ENCODE results near the gene GIMAP4. TPM values are rescaled to one million over a fixed set of nuclear protein-coding genes. Genes with fewer than 3 reads are reported as not detected.
"Not testable (repeated sequence)": the region's sequence is repeated elsewhere in the genome, so short reads cannot be mapped to it uniquely, and the experiment has no call there.

The GIMAP4 gene
- total RNA-seq, 1 donor from 2014 or later = not detected

GRCh38 chr7:150615221-150615755, 48.1 kb downstream of the GIMAP4 start:
- H3K4me2 ChIP-seq (ENCODE audit: low read length); H3K36me3 Mint-ChIP-seq (ENCODE audit: low read depth, unreplicated experiment); H3K27me3 Mint-ChIP-seq (ENCODE audit: low read depth, unreplicated experiment); H4K20me1 ChIP-seq (ENCODE audit: insufficient read depth, low read length); DNase-seq (ENCODE audit: low read depth); H3K4me3 ChIP-seq (ENCODE audit: insufficient read depth, low read depth, low read length); H2AFZ ChIP-seq (ENCODE audit: low read depth, low read length); H3K9me3 Mint-ChIP-seq (ENCODE audit: unreplicated experiment); H3K27ac ChIP-seq (ENCODE audit: low read depth, low read length); H3K27ac Mint-ChIP-seq (ENCODE audit: unreplicated experiment); H3K9ac ChIP-seq (ENCODE audit: low read length); FAIRE-seq; H3K9me3 ChIP-seq (ENCODE audit: insufficient read depth, low read depth, low read length); H3K4me1 Mint-ChIP-seq (ENCODE audit: low read depth, unreplicated experiment); H3K27me3 ChIP-seq (ENCODE audit: insufficient read depth, low read length); H3K36me3 ChIP-seq (ENCODE audit: insufficient read depth, low read length); H3K79me2 ChIP-seq (ENCODE audit: insufficient read depth, low read length); H3K4me1 ChIP-seq (ENCODE audit: insufficient read depth, low read length); H3K4me3 Mint-ChIP-seq (ENCODE audit: unreplicated experiment): not testable (repeated sequence)

- peaks cover 8% of the 10 kb centered on the region for H3K27me3 Mint-ChIP-seq (ENCODE audit: low read depth, unreplicated experiment)
Observed at GRCh38 chr7:150620061-150620460, 52.9 kb downstream of the GIMAP4 start.

GRCh38 chr7:150620617-150621371, 53.6 kb downstream of the GIMAP4 start:
- no peak for FAIRE-seq
- Histone ChIP-seq H3K27ac (ENCODE audit: low read depth, low read length) (no peak overlapping the region), H3K4me3 (ENCODE audit: insufficient read depth, low read depth, low read length) (no peak overlapping the region), H3K4me2 (ENCODE audit: low read length) (no peak overlapping the region), H3K9me3 (ENCODE audit: insufficient read depth, low read depth, low read length) (no peaks in the 10 kb centered on the region), H3K9ac (ENCODE audit: low read length) (no peak overlapping the region), H2AFZ (ENCODE audit: low read depth, low read length) (no peak overlapping the region), H3K27me3 (ENCODE audit: insufficient read depth, low read length) (no peaks in the 10 kb centered on the region), H3K4me1 (ENCODE audit: insufficient read depth, low read length) (no peaks in the 10 kb centered on the region), H4K20me1 (ENCODE audit: insufficient read depth, low read length) (no peaks in the 10 kb centered on the region), H3K36me3 (ENCODE audit: insufficient read depth, low read length) (no peaks in the 10 kb centered on the region), H3K79me2 (ENCODE audit: insufficient read depth, low read length) (no peaks in the 10 kb centered on the region)
- peaks cover 10% of the 10 kb centered on the region for H3K27me3 Mint-ChIP-seq (ENCODE audit: low read depth, unreplicated experiment)
- H3K36me3 Mint-ChIP-seq (ENCODE audit: low read depth, unreplicated experiment) = no peaks in the 10 kb centered on the region
- no peak overlapping the region for H3K27ac Mint-ChIP-seq (ENCODE audit: unreplicated experiment)
- H3K4me1 Mint-ChIP-seq (ENCODE audit: low read depth, unreplicated experiment) = no peaks in the 10 kb centered on the region
- TF ChIP-seq CTCF (IDR thresholded peaks at IDR 0.05; ENCODE audit: insufficient read depth, low read depth, low read length) (no peak), EZH2 (IDR thresholded peaks at IDR 0.05; ENCODE audit: insufficient read depth, low read length) (no peak)
- no peaks in the 10 kb centered on the region for H3K9me3 Mint-ChIP-seq (ENCODE audit: unreplicated experiment)
- DNase-seq (ENCODE audit: low read depth) = no peak
- no peak overlapping the region for H3K4me3 Mint-ChIP-seq (ENCODE audit: unreplicated experiment)

More at GRCh38 chr7:150620061-150620460, 52.9 kb downstream of the GIMAP4 start:
- H3K9me3 ChIP-seq (ENCODE audit: insufficient read depth, low read depth, low read length) = no peaks in the 10 kb centered on the region
- H3K27me3 ChIP-seq (ENCODE audit: insufficient read depth, low read length) = no peaks in the 10 kb centered on the region
- no peak for TF ChIP-seq EZH2 (IDR thresholded peaks at IDR 0.05; ENCODE audit: insufficient read depth, low read length)
- no peak for TF ChIP-seq CTCF (IDR thresholded peaks at IDR 0.05; ENCODE audit: insufficient read depth, low read depth, low read length)
- Mint-ChIP-seq H3K4me3 (ENCODE audit: unreplicated experiment) (no peak overlapping the region), H3K27ac (ENCODE audit: unreplicated experiment) (no peak overlapping the region), H3K4me1 (ENCODE audit: low read depth, unreplicated experiment) (no peaks in the 10 kb centered on the region), H3K36me3 (ENCODE audit: low read depth, unreplicated experiment) (no peaks in the 10 kb centered on the region), H3K9me3 (ENCODE audit: unreplicated experiment) (no peaks in the 10 kb centered on the region)
- no peaks in the 10 kb centered on the region for H3K36me3 ChIP-seq (ENCODE audit: insufficient read depth, low read length)
- DNase-seq (ENCODE audit: low read depth) (no peak), FAIRE-seq (no peak)
- no peak overlapping the region for H3K9ac ChIP-seq (ENCODE audit: low read length)
- no peak overlapping the region for H3K4me3 ChIP-seq (ENCODE audit: insufficient read depth, low read depth, low read length)
- H3K79me2 ChIP-seq (ENCODE audit: insufficient read depth, low read length) = no peaks in the 10 kb centered on the region
- H3K4me2 ChIP-seq (ENCODE audit: low read length) = no peak overlapping the region
- H3K27ac ChIP-seq (ENCODE audit: low read depth, low read length) = no peak overlapping the region
- H3K4me1 ChIP-seq (ENCODE audit: insufficient read depth, low read length) = no peaks in the 10 kb centered on the region
- H2AFZ ChIP-seq (ENCODE audit: low read depth, low read length) = no peak overlapping the region
- H4K20me1 ChIP-seq (ENCODE audit: insufficient read depth, low read length) = no peaks in the 10 kb centered on the region
